Stimulated activated CD4-positive, alpha-beta T cell treated with anti-CD3 and anti-CD28 coated beads, TNF-alpha, amount 100 ng/mL, for 1 hour (primary cell): Measurements from ENCODE around the gene CYP27A1.

Experiments
- DNase-seq, 3 donors: peaks; one replicate each; pipeline ENCODE4 v3.0.0-alpha.2; 2020; ENCODE audit warnings: low read depth in 3 of 3, low spot score in 1 of 3

Gene CYP27A1

DNA sequence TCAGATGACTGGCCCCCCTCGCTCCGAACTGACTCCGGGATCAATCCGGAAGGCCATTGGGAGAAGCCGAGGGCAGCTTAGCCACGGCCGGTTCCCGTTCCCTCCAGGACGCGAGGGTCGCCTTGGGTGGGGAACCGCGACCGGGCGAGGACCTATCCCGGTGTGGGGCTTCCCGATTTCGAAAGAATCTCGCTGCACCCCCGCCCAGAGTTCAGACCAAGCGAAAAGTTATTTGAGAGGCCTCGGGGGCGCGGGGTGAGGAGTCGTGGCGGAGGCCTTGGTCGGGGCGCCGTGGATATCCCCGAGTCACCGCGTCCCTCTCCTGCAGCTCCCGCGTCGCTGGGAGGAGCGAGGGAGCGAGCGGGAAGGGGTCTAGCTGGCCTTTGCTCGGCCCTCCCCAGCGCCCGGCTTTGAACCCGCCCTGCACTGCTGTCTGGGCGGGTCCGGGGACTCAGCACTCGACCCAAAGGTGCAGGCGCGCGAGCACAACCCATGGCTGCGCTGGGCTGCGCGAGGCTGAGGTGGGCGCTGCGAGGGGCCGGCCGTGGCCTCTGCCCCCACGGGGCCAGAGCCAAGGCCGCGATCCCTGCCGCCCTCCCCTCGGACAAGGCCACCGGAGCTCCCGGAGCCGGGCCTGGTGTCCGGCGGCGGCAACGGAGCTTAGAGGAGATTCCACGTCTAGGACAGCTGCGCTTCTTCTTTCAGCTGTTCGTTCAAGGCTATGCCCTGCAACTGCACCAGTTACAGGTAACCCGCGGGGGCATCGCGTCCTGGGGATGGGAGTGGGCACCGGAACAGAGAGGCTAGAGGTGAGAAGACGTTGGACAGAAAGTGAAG is at the start of gene CYP27A1:
Gene CYP27A1 (plus strand): TSS at position 457 of the 837 bp plus-strand sequence. CDS start 36 bp downstream, at position 493.
- DNase-seq, result no peak

DNA sequence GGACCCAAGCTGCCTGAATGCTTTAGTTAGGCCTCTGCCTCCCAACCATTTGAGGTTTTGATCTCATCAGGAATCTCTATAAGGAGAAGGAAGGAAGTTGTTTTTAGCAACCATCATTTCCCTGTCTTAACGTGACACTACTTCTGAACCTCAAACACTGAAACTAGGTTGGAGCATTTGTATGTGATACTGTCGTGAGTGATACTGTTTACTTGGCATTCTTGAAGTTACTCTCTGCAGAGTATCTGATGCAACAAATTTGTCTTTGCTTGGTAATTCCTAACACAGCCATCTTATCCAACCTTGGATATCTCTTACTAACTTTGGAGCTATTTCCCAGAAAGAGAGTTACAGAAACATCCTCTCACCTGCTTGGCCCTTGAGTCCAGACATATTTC is 49.2 kb upstream of the CYP27A1 start:
- DNase-seq, result no peak

DNA sequence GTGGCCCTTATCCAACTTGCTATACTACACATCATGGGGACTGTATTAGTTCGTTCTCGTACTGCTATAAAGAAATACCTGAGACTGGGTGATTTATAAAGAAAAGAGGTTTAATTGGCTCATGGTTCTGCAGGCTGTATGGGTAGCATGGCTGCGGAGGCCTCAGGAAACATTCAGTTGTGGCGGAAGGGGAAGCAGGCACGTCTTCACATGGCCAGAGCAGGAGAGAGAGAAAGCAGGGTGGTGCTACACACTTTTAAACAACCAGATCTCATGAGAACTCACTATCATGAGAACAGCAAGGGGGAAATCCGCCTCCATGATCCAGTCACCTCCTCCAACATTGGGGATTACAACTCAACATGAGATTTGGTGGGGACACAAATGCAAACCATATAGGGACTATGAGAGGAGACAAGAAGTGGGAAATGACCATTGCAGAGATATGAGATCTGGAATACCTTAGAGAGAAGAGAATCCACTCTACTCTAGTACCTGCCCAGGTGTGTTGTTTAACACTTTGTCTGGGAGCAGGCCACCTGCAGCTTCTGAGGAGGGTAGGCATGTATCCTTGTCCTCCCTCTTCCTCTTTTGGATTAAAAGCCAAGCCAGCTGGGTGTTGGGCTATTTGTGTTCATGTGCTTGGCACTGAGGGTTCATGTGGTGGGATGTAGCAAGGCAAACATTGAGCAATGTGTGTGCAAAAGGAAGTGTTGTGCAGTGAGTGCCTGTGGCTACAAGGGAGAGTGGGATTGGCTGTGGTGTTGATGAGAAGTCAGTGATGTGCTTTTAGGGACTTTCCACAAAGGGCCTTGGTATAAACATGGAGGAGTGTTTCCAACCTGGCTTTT is 48.6 kb upstream of the CYP27A1 start:
- DNase-seq, result no peak

DNA sequence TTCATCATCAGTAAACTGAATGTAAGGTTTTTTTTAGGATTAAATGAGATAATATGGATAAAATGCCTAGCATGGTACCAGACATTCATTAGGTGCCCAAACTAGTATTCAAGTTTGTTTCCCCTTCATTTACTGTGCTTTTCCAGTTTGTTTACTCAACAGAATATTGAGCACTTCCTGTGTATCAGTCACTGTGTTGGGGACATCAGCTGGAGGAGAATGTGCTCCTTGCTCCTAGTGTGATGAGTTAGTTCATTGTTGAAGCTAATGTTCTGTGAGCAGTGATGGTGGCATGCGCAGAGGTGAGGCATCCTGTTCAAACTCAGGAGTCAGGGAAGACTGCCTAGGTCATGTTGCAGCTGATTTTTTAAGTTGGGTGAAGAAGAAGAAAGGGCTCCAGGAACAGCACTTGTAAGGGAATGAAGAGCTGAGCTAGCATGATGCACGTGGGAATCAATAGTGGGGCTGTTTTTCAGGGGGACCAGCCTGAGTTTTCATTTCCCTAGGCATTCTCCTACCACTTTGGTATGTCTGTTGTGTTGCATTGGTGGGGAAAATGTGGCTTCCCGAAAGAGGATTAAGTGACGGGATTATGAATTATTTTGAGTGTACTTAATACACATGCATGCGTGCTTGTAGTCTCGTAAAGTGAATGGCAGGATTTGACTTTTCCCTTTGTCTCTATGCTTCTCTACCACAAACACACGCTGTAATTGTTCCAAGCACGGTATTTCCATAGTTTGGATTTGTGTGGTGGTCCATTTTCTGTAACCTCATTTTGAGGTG is 47.6 kb upstream of the CYP27A1 start:
- DNase-seq, result no peak

DNA sequence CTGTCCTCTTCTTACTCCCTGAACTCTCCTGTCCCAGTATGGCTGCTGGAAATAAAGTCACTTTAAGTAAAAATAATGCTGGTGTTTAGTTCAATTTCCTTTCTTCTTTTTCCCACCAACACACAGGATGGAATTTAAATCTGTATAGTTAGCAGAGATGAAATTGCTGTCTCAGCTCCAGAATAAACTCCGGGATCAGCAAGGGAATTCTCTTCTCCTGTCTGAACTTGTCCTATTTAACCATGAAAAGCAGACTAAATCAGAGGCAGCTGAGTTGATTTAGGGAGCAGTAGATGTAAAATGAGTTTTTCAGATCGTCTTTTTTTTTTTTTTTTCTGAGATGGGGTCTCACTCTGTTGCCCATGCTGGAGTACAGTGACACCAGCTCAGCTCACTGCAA is 45.4 kb upstream of the CYP27A1 start:
- DNase-seq, result no peak

DNA sequence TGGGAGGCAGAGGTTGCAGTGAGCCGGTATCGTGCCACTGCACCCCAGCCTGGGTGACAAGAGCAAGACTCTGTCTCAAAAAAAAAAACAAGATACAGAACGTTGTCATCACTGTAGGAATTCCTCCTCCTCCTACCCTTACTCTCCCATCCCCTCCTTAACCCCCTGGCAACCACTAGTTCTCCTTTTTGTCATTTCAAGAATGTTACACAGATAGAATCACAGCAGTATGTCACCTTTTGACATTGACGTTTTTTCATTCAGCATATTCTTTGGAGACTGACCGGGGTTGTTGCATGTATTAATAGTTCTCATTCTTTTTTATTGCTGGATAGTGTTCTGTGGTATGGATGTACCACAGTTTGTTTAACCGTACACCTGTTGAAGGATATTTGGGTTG is 38.9 kb upstream of the CYP27A1 start:
- no peak for DNase-seq

DNA sequence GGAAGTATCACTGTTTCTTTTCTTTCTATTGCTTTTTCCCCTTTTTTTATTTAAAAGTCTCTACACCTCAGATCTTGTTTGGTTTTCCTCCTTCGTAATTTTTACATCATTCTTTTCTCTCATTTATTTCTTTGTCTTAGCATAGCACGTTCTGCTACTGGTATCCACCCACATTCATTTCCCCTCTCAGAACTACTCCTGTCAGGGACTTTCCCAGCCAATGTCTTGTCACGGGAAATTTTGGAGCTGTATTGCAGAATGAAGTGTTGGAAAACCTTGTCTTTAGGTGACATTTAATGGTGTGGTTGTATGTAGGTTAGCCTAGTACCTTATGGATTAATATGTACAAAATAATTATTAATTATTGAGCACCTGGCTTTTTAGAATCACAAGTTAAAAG is 37.3 kb upstream of the CYP27A1 start:
- no peak for DNase-seq

DNA sequence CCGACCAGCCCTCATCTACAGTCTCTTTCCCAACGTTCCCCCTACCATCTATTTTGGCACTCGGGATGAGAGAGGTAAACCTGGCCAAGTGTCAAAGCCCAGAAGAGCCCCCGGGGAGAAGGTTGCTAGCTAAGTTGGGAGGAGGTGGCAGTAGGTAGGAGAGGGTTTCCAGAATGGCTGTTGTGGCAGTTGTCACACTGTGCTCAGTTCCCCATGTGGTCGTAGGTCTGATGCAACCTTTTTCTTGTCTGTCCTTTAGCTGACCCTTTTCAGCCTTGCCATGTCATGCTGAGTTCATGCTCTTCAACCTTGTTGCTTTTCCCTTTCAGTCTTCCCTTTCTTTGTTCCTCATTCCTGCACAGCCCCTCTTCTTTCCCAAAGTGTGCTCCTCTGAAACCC is 36.8 kb upstream of the CYP27A1 start:
- no peak for DNase-seq

DNA sequence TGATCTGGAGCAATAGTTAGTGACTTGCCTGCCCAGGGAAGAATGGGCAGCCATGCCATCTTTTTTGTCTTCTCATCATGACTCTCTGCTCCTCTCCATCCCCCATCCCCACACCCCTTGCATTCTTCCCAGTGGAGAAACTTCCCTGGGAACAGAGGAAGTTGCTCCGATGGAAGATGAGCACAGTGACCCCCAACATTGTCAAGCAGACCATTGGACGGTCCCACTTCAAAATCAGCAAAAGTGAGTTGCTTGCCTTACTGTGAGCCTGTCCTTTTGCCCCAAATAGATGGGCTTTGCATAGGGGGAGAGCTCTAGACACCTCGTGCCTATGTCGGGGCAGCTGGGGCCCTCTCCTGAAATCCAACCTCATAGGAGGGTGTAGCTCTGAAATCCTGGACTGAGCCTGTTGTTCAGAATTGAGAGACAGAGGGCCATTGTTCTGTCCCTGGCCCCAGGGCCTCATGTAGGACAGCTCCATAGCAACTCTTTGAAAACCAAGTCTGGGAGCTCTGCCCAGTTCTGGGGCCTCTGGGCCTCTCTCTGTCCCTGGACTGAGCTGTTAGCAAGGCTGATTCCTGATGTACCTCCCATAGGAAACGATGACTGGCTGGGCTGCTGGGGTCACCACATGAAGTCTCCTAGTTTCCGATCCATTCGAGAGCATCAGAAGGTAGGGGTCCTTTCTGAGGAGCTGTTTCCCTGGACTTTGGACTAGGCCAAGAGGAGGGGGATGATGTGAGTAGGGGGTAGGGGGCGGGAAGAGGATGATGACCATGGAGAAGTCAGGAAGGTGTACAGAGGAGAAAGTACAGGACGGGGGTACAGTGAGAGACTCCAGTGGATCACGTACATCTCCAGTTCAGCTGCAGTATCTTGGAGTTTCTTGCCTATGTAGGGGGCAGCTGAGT is 36.1 kb upstream of the CYP27A1 start:
- DNase-seq, result no peak

DNA sequence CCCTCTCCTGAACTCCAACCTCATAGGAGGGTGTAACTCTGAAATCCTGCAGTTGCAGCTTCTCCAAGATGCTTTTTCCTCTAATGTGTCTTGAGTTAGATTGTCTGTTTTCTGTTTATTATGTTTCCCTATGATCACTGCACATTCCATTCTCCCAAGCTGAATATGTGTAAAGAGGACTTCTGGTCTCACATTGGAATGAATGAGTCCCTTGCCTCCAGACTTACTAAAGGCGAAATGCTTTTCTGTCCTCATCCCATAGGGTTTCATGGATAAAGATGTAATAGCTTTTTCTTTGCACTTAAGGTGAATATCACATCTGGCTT is 35.5 kb upstream of the CYP27A1 start:
- DNase-seq, result no peak

DNA sequence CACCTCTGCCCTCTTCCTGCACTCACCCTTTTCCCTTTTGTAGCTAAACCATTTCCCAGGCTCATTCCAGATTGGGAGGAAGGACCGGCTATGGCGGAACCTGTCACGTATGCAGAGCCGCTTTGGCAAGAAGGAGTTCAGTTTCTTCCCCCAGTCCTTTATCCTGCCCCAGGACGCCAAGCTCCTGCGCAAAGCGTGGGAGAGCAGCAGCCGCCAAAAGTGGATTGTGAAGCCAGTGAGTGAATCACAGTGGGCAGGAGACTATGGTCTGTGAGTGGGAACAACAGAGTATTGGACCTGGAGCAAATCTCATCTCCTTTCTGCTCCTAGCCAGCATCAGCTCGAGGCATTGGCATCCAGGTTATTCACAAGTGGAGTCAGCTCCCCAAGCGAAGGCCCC is 35.0 kb upstream of the CYP27A1 start:
- DNase-seq, result no peak

DNA sequence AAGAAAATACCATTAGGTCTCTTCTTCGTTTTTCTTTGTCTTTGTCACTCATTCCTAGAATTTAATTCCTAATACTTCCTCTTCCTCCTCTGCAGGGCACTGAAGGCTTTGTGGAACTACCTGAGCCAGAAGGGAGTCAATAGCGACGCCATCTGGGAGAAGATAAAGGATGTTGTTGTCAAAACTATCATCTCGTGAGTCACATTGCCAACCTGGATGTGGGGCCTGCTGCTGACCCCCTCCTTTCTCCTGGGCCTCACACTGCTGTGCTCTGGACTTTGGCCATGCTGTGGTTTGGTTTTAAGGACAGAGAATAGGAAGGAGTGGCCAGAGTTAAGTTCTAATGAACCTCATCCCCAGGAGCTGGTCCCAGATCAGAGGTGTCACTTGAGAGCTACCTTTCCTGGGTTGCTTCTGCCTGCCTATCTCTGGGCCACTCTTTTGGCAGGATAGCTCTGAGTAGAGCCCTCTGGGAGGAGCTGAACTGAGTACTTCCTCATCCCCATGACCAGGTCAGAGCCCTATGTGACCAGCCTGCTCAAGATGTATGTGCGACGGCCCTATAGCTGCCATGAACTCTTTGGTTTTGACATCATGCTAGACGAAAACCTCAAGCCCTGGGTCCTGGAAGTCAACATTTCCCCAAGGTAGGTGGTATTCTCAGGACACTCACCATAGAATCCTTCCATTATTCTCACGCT is 33.1 kb upstream of the CYP27A1 start:
- DNase-seq, result no peak

DNA sequence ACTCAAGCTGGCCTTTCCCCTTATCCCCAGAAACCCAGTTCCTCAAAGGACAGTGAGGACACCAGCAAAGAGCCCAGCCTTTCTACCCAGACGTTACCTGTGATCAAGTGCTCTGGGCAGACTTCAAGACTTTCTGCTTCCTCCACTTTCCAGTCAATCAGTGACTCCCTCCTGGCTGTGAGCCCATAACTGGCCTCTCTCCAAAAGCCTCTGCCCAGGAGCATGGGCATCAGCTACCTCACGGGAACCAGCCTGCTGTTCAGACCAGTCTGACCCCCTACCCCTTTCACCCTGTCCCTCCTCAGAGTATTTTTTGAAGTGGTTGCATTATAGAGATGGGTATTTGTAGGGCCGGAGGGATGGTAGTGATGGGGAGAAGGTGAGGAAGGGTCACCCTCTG is 27.7 kb upstream of the CYP27A1 start:
- DNase-seq, result no peak

DNA sequence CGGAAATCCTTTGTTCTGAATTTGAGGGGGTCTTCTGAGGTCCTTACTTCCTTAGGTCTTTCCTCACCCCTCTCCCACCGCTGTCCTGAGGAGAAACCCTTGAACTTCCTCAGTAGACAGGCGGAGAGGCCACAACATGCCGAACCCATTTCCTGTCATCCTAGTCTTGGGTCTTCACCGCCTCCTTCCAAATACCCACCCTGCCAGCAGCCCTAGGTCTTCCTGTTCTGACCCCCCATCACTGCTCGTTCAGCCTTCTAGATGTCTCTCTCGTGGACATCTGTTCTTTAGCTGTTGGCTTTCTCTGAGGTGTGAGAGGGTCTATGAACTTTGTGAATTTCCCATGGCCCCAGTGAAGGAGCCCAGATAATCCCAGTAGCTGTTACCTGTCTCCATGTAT is 27.2 kb upstream of the CYP27A1 start:
- DNase-seq, result no peak

DNA sequence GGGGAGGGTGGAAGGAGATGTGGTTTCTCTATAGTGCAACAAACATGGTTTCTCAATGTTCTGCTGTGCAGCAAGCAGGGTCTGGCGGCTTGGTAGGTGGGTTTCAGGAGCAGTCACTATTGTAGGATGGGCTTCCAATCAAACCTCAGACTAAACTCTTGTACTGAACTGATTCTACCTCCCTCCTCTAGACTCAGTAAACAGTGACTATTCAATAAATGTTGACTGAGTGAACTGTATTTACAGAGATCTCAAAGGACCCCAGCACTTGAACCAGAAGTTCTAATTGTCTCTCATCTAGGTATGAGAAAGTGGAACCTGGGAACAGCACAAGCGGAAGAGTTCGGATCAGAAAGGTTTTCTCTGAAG is 26.8 kb upstream of the CYP27A1 start:
- no peak for DNase-seq

DNA sequence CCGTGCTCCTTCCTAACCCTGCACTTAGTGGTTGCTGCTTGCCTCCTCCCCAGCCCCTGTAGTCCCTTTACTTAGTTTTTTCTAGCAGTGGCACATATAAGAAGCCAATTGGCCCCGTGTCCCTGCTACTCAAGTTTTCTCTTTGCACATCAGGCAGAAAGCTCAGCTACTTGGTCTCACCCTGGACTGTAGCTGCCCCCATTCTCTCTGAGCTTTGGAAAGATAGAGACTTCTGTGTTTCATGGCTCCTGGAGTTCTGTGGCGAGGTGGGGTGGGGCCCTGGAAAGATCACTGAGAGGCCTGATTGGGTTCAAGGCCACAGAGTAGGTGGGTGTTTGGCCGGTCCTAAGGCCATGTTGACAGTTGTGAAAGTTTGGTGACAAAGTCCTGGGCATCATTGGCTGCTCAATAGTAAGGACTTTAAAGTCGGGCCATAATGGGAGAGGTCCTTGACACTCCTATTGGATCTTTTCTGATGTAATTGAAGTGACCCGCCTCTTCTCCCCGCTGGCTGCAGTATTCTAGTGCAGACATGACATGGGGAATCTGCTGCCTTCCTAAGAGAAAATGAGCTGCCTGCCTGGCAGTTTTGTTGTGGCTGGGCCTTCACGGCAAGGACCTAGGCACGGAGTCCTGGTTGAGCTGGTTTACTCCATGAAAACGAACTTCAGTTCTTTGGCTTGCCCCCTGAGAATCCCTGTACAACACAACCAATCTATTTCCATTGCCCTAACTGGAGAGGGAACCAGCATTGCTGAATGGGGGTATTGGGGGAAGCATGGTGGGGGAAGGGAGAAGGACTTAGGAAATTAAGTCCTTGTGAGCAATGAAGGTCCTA is 26.2 kb upstream of the CYP27A1 start:
- no peak for DNase-seq

DNA sequence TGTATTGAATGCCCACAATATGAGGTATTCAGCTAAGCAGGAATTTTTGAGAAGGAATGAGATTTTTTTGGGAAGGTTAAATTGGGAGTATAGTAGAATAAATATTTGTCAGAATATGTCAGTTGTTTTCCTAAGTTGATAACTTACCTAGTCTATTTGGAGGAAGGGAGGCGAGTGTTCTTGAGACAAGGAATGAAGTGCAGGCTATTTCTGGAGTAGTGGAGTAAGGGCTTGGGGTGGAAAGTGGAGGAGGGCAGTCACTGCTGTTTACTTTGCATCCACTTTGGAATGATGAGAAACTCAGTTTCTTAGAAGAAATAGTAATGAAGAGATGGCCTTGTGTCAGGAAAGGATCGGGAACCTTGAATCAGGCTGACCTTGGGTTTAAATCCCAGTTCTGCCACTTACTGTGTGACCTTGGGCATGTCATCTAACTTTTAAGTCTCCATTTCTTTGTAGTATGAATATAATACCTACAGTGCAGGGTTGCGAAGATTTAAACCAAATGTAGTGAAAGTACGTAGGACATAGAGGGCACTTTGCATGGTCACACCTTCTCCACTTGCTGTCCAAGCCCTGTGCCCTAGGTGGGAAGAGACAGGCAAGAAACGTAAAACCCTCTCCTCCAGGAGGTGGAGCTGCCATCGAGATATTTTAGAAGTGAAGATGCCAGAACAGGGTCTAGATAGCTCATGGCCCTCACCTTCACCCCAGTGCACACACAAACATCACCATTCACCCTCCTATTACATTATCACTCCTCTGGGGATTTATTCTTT is 25.2 kb upstream of the CYP27A1 start:
- no peak for DNase-seq

DNA sequence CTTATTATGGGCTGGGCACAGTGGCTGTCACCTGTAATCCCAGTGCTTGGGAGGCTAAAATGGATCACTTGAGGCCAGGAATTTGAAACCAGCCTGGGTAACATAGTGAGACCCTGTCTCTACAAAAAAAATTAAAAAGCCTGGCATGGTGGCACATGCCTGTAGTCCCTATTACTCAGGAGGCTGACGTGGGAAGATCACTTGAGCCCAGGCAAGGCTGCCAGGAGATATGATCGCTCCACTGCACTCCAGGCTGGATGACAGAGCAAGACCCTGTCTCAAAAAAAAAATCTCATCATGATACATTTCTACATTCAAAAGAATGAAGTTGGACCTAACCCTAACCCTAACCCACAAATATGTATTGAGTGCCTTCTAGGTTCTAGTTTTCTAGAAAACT is 20.2 kb upstream of the CYP27A1 start:
- no peak for DNase-seq
